GM18873 (cell line): Measurements from ENCODE around the gene SAXO1.

ENCODE experiments used
- ATAC-seq: cut with Tn5 transposase; IDR thresholded peaks from one replicate; pipeline ENCODE4 v1.9.1; 2021; ENCODE audit warnings: mild to moderate bottlenecking, moderate library complexity, moderate number of reproducible peaks; ENCODE audit not compliant: unreplicated experiment, low FRiP score

The SAXO1 gene

DNA sequence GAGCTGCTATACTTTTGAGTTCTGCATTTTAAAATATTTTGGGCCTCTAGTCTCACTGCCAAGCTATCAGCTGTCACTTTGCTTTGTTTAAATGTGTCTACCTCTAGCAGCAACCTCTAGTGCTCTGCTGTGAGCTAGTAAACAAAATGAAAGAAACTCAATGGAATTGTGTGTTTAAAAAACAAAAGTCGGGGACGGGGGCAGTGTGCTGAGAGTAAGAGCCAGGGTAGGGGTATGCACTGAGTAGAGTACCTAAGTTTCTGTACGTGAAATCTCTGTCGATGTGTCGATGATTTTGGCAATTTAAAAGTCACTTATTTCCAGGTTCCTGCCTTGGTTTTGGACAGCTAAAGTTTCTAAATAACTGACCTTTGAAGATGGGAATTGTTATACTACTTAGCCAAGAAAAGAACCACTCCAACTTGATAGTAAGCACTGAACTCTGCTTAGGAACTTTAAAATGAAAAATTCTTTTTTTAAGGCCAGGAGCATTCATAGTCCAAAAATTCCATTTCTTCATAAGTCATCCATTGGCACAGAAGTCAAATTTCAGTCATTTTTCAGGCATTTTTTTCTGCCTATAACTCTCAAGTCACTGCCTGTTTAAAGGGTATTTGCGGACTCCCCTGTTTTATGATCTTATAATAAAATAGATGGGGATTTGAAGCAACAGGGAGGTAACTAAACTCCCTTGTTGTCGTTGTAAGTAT is 111.5 kb downstream of the SAXO1 start:
- no peak for ATAC-seq

DNA sequence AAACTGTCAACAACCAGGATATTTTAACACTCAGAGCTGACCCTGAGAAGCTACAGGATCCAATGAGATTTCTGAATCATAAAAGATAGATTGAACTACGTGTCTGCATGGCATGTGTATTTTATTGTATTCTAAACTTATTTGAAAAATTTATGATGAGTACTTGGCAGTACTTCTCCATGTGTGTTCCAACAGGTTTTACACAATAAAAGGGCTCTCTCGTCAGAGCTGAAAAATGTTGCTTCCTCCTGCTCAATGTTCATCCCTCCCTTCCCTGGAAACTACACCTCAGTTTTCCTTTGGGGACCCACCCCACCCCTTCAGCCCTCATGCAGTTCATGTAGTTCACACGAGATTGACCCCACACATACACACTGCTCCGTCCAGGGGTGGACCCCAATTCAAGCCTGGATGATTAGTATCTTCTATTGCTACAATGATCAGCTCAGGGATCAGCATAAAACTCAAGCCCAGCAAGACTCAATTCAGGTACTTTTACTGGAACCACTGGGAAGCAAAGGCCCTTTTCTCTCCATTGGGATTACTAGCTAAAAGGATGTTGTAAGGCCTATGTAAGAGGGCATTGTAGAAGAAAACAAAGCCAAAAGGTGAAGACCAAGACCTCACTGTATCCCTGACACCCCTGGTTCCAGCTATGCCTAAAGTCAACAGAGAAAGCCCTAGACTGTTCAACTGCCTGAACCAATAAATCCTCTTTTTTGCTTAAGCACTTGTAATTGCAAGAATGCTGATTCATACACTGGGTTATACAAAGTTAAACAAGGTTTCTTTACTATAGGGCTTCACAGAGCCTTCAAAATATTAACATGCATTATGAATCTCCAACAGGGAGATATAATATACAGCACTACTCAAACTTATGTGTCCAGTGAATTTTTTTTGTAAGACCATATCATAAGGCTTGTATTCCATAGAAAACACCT is 112.6 kb downstream of the SAXO1 start:
- ATAC-seq = no peak

DNA sequence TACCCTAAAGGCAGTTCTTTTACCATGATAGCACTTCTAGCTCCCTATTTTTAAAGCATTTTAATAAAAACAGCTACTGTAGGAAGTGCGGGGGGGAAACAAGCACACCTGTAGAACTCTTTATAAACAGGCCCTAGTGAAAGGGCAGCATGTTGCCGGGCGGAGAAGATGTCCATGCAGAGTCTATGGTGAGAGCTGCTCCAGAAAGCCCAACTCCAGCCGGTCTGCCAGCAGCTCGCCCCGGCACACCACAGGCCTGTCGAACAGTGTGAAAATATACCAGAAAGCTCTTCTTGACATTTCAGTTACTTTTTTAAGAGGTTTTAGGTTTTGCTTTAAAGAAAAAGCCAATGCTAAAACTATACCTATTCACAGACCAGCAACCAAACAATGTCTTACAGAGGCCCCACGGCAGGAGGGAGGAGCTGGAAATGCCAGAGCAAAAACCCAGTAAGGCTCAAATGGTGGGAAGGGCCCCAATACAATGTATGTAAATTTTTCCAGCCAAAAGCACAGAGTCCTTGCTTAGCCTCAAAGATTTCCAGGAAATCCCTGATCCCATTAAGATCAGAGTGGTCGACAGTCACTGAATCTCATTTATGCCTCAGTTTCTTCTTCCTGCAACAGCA is 121.2 kb downstream of the SAXO1 start:
- ATAC-seq = no peak

DNA sequence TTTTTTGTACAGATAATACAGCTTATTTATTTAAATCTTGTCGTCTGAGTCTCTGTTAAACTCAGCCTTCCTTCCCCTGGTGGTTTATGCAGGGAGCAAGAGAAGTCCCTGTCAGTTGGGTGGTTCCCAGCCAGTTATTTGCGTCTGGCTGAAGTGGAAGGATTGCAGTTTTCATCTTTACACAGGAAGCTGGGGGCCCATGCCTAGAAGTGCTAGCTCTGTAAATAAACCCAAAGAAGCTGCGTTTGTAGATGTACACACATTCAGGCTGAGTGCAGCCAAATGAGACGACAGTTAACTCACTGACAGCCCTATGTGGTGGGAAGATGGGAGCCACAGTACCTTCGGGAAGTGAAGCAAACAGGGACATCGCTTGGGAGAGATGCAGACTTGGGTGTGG is 122.1 kb downstream of the SAXO1 start:
- no peak for ATAC-seq

DNA sequence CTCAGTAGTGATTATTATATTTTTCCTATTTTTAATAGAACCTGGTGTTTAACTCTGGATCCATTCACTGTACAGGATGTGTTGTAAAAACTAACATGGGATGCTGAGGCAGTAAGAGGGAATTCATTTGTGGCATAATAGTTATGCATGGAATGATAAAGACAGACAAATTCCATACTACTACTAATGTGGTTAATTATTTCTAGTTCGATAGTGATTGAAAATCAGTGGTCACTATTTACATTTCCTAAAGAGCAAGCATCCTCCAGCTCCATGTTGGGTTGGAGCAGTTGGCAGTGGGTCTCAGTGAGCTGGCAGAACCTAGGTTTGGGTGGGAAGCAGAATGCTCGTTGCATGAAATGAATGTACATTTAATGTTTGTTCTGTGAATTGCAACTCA is 122.6 kb downstream of the SAXO1 start:
- no peak for ATAC-seq

DNA sequence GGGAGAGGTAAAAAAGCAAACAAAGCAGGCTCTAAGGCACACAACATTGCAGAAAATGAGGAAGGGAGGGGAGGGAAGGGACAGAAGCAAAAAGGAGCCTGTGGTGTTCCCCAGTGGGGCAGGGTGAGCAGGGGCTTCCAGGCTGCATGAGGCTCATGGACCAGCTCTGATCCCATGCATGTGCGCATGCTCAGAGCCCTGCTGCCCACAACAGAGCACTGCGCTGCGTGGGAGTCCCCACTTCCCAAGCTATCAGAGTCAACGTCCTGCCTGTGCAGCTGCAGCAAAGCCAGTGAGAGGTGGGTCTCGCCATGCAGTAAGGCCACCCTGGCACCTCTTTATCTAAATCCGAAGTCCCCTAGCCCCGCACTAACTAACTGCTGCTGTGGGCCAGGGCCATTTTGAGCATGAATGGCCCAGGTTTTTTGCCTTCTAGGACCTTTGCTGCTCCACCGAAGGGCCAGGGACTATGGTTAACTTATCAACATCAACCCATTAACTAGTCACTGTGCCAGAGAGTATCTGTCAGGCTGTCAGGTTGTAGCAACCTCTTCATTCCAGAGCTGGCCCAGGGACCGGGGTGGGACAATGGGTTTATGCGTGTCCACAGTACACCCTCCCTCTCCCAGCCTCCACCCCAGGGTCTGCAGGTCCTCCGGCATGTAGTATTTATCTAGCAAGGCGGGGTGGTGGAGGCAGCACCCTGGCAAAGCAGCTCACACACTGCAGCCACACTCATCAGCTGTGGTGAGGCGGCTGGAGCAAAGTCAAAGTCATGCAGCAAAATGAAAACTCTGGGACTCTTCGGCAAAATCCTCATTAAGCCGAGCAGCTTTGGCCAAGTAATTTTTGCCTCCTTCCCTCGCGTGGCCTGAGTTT is 123.6 kb downstream of the SAXO1 start:
- no peak for ATAC-seq

DNA sequence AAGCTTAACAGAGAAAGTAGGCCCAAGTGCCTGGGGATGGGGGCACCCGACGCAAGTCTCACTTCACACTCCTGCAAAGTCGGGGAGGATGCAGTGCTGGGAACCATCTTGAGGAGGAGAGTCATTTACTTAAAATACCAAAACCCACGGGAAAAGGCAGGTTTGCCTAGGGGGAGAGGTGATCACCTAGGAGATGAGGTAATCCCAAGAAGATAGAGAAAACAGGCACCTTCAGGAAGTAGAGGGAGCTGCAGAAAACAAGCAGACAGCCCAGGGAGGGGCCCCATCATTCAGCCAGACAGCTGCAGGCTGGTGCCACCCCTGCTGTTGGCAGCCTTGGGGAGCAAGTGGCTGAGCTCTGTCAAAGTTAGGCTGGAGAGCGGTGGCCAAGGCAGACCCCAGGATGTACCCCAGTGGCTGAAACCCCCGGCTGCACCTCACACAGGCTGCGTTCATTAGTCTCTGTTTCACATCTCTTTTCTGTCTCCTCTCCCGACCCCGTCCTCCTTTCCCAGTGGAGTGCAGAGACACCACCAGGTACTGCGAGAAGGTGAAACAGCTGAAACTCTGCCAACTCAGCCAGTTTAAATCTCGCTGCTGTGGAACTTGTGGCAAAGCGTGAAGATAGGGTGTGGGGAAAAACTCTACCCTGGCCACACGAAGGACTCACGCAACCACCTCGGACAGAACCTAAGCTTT is 124.9 kb downstream of the SAXO1 start:
- no peak for ATAC-seq

DNA sequence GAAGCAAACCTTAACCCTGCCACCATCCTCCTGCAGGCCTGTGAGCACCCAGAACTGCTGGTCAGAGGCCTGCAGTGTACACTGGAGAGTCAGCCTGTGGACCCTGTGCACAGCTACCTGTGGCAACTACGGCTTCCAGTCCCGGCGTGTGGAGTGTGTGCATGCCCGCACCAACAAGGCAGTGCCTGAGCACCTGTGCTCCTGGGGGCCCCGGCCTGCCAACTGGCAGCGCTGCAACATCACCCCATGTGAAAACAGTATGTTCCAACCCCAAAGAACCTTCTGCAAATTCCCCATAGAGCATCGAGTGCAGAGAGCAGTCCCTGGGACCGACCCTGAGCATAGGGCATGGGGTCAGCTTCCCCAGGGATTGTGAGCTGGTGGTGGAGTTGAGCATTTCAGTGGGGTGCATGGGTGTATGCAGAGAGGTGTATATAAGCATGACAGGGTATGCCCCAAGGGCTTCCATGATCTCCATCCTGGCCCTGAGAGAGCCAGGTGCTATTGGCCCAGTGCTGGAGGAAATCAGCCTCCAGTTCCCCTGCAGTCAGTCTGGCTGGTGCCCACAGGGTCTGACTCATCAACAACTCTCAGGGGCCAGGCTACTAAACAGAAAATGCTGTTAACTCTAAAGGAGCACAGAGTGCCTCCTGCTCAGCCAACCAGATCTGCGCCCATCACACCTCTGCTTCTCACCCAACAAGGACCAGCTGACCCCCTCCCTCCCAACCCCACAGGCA is 126.2 kb downstream of the SAXO1 start:
- no peak for ATAC-seq

DNA sequence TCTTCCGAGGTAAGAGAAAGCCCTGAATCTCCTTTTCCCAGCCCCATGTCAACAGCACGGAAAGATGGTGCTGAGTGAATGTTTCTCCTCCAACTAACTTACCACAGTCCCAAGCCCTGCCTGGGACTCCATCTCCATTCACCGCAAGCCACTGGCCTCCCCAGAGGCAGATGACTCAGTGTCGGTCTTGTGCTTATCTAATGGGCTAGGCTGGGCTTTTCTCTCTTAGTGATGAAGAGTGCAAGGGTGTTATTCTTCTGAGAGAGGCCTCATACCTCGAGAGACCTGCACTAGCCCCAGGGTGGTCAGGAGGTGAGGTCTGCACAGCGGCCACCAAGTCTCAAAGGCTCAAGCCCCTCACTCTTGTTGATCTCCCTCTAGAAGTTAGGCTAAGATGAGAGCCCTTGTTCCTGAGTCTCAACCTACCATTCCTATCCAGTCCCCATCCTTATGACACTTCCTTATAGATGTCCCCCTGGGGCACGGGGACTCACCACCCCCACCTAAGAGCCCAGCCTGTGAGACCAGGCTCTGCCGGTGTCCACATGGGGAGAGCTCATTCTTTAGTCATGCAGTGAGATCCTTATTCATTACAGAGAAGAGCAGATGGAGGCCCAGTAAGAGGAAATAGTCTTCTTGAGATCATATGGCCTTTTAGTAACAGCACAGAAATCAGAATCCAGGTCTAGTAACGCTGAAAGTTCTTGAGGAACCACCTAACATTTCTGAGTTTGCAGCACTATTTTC is 127.0 kb downstream of the SAXO1 start:
- no peak for ATAC-seq

DNA sequence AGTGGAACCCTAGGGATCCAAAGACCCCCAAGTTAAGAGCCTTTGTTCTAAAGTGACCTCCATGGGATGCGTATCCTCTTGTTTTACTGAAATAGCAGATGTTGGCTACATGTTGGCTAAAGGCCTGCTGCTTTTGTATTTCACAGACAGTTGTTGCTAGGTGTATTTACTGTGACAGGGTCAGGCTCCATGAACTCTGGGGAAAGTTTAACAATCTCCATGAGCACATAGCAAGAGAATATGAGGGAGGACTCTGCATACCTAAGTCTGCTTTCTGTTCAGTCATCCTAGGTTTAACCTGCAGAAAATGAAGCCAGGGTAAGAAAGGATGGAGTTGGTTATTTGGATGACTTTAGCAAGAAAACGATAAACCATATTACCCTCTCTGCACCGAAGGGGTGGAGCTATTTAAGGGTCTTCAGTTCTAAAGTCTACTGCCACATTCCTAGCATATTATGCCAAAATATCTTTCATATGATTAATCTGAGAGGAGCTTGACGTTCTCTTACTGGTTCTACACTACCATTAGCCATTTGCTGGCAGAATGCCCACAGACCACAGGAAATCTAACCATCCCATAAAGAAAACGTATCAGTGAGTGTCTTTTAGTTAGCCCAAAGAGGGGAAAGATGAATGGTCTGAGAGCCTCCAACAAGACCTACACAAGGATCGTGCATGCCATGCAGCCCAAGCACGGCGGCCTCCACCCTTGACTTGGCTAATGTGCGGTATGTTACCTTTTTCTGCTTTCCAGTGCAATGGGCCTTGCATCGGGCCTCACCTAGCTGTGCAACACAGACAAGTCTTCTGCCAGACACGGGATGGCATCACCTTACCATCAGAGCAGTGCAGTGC is 127.8 kb downstream of the SAXO1 start:
- ATAC-seq = no peak

DNA sequence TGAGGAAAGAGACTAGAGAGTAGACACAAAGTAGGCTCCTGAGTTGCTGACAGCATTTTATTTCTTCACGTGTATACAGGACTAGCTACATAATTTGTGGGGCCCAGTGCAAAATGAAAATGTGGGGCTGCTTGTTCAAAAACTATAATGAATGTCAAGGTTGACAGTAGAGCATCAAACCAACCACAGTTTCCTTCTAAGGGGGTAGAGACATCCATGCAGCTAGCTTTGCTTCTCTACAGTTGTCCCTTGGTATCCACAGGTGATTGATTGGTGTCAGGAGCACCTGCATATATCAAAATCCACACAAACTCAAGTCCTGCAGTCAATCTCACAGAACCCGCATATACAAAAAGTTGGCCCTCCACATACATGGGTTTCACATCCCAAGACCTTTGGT is 129.6 kb downstream of the SAXO1 start:
- no peak for ATAC-seq

DNA sequence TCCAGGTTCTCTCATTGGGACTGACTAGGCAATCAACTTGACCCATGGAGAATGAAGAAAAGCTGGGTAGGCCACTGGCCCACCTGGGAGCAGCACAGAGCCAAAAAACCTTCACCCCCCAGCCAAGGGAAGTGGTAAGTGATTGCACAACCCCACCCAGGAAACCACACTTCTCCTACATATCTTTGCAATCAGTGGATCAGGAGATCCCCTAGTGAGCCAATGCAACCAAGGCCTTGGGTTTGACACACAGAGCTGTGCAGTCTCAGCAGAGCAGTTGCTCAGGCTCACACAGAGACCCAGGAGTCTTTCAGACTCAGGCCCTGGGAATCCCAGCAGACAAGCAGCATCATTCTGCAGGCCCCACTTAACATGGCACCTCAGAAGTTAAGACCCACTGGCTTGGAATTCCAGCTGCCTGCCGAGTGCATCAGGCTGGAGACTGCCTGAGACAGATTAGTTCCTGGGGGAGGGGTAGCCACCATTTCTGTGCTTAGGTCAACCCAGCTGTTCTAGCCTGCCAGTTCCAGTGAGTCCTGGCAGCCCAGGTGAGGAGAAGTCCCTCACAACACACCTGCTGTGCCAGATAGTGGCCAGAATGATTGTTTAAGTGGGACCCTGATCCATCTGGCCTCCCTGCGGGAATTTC is 136.4 kb downstream of the SAXO1 start:
- no peak for ATAC-seq

DNA sequence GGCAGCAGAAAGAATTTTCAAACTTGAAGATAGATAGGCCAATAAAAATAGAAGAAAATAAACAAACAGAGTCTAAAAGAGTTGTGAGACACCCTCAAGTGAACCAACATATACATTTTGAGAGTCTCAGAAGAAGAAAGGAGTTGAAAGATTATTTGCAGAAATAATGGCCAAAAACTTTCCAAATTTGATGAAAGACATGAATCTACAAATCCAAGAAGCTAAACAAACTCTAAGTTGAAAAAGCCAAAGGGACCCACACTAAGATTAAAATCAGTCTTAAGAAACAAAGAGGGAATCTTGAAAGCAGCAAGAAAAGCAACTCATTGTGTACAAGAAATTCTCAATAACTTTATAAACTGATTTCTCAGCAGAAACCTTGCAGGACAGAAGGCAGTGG is 137.0 kb downstream of the SAXO1 start:
- no peak for ATAC-seq

DNA sequence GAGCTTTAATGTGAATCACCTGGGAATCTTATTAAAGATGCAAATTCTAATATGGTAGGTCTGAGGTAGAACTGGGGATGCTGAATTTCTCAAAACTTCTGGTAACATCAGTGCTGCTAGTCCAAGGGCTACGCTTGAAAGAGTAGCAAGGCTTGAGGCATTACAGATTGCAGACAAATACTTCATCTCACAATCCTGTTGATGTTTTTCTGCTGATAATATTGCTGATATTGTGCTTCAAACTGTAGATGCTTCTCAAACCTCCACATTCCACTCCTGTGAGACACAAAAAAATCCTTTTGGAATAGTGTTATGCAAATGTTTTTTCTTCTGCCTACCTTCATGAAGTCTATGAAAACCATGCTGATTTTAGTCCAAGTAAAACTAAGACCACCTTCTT is 139.5 kb downstream of the SAXO1 start:
- ATAC-seq = no peak

DNA sequence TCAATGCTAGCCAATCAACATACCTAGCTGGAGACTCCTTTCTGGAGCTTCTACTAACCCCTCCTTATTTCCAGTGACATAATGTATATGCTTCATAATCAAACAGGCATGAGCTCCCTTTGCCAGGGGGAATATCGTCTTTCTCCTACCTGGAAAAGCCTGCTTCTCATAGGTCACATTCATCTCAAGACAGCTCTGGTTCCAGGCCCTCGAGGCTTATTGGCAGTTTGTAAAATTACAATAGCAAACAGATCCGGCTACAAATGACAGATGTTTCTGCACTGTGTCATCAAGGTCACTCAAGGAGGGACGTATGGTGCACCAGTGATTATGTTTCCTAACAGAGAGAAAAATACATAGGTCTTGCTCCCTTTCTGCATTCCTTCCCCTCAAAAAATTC is 140.0 kb downstream of the SAXO1 start:
- no peak for ATAC-seq

DNA sequence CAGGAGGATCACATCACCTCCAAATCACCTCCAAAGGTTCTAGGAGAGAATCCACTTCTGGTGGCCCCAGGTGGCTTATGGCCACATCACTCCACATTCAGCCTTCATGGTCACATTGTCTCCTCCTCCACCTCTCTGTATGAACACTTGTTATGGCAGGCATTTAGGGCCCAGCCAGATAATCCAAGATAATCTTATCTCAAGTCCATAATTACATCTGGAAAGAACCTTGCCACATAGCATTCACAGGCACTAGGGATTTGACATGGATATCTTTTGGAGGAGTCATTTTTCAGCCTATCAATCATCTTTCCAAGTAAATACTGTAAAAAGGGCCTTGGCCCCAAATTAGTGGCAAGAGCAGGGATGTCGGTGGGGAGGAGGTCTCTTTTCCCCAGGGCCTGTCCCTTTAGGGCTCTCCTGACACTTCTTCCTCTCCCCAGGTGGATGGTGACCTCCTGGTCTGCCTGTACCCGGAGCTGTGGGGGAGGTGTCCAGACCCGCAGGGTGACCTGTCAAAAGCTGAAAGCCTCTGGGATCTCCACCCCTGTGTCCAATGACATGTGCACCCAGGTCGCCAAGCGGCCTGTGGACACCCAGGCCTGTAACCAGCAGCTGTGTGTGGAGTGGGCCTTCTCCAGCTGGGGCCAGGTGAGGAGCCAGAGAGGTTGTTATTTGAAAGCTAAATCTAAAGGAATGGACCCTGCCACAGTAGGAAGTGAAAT is 140.9 kb downstream of the SAXO1 start:
- no peak for ATAC-seq
